Smooth muscle cell (in vitro differentiated cells): ENCODE data around the gene ARF4. TPM values are rescaled to one million over a fixed set of nuclear protein-coding genes. Genes with fewer than 3 reads are reported as not detected.

Experiments used
- DNase-seq: peaks from one replicate; lab custom pipeline; 2025; ENCODE audit not compliant: unreplicated experiment; lab: John Stamatoyannopoulos, UW
- H2AFZ ChIP-seq: fragments of 200-600 bp; sonication (generic); 2 replicates; pipeline ENCODE4 v1.6.0; 2016; ENCODE audit warnings: antibody characterized with exemption, low read depth, mild to moderate bottlenecking
- H3F3A ChIP-seq: fragments of 200-600 bp; sonication (generic); 2 replicates; pipeline ENCODE4 v1.6.0; 2017; ENCODE audit warnings: antibody characterized with exemption, low read depth
- H3K27ac ChIP-seq: fragments of 200-600 bp; sonication (generic); 2 replicates; pipeline ENCODE4 v1.5.1; 2016; ENCODE audit warnings: low read depth, mild to moderate bottlenecking
- H3K27me3 ChIP-seq: fragments of 200-600 bp; sonication (generic); 2 replicates; pipeline ENCODE4 v1.6.1; 2016; ENCODE audit warnings: low read depth, mild to moderate bottlenecking
- H3K36me3 ChIP-seq: fragments of 200-600 bp; sonication (generic); 2 replicates; pipeline ENCODE4 v1.5.1; 2016; ENCODE audit warnings: low read depth
- H3K4me1 ChIP-seq: fragments of 200-600 bp; sonication (generic); 2 replicates; pipeline ENCODE4 v1.5.1; 2016; ENCODE audit warnings: low read depth
- H3K4me2 ChIP-seq: fragments of 200-600 bp; sonication (generic); 2 replicates; pipeline ENCODE4 v1.6.0; 2016; ENCODE audit warnings: mild to moderate bottlenecking
- H3K4me3 ChIP-seq: fragments of 200-600 bp; sonication (generic); 2 replicates; pipeline ENCODE4 v1.5.1; 2016; ENCODE audit warnings: mild to moderate bottlenecking
- H3K79me2 ChIP-seq: fragments of 200-600 bp; sonication (generic); 2 replicates; pipeline ENCODE4 v1.6.0; 2016; ENCODE audit warnings: low read depth, mild to moderate bottlenecking
- H3K9ac ChIP-seq: fragments of 200-600 bp; sonication (generic); 2 replicates; pipeline ENCODE4 v1.6.0; 2016; ENCODE audit warnings: low read depth
- H3K9me3 ChIP-seq: fragments of 200-600 bp; sonication (generic); replicated peaks from 2 replicates; pipeline ENCODE4 v1.5.1; 2016; ENCODE audit warnings: low read depth
- H4K20me1 ChIP-seq: fragments of 200-600 bp; sonication (generic); 2 replicates; pipeline ENCODE4 v1.6.0; 2016; ENCODE audit warnings: low read depth
- WGBS: methylation state at CpG from one replicate; pipeline ENCODE4 v1.1.7; 2016; ENCODE audit warnings: low lambda C conversion rate; 5-methylcytosine and 5-hydroxymethylcytosine counted together
- polyA plus RNA-seq: library from polyadenylated mRNA; unstranded; fragments of >200 nt; fragmentation: Nextera tagmentation; extraction: Ambion mirVana; gene quantifications from 2 replicates; pipeline ENCODE4 v1.2.1, GENCODE V29; 2016
- total RNA-seq: library from RNA; depleted of rRNA; stranded (reverse); fragments of >200 nt; gene quantifications from 2 replicates; pipeline ENCODE4 v1.2.3, GENCODE V29; 2014
- TF ChIP-seq, protein P1 (sequence below): fragments of 200-600 bp; sonication (generic); IDR thresholded peaks from 2 replicates; pipeline ENCODE4 v1.5.1; 2017; ENCODE audit warnings: borderline replicate concordance, mild to moderate bottlenecking, antibody characterized with exemption; ENCODE audit not compliant: insufficient read depth, poor library complexity, severe bottlenecking

The ARF4 gene
- total and polyA plus RNA-seq, 2 experiments from 2014 or later: 688 TPM

- peaks cover 20% of the 10 kb centered on the region for H3F3A ChIP-seq
- H3K4me2 ChIP-seq: peak overlapping the region; percentile 31
- peak overlapping the region; percentile 15 for H3K4me3 ChIP-seq
- no peaks in the 10 kb centered on the region for H3K27me3 ChIP-seq
- 89% methylated on average over 2 of the region's 2 CpGs for WGBS
- peaks cover 100% of the 10 kb centered on the region for H3K79me2 ChIP-seq
- H2AFZ ChIP-seq: no peak overlapping the region
- TF ChIP-seq, protein P1, sequence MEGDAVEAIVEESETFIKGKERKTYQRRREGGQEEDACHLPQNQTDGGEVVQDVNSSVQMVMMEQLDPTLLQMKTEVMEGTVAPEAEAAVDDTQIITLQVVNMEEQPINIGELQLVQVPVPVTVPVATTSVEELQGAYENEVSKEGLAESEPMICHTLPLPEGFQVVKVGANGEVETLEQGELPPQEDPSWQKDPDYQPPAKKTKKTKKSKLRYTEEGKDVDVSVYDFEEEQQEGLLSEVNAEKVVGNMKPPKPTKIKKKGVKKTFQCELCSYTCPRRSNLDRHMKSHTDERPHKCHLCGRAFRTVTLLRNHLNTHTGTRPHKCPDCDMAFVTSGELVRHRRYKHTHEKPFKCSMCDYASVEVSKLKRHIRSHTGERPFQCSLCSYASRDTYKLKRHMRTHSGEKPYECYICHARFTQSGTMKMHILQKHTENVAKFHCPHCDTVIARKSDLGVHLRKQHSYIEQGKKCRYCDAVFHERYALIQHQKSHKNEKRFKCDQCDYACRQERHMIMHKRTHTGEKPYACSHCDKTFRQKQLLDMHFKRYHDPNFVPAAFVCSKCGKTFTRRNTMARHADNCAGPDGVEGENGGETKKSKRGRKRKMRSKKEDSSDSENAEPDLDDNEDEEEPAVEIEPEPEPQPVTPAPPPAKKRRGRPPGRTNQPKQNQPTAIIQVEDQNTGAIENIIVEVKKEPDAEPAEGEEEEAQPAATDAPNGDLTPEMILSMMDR: no peak
- H3K36me3 ChIP-seq: peaks cover 5% of the 10 kb centered on the region
- H3K9ac ChIP-seq: no peak overlapping the region
- H4K20me1 ChIP-seq: peaks cover 100% of the 10 kb centered on the region
- H3K27ac ChIP-seq: peak overlapping the region; percentile 49
- DNase-seq: no peak
- H3K9me3 ChIP-seq: no peaks in the 10 kb centered on the region
- H3K4me1 ChIP-seq: no peaks in the 10 kb centered on the region
These were observed 9.2 kb downstream of the ARF4 start for GRCh38 chr3:57587905-57588304.

- peaks cover 100% of the 10 kb centered on the region for H3K79me2 ChIP-seq
- H3K4me1 ChIP-seq: no peaks in the 10 kb centered on the region
- TF ChIP-seq, protein P1: no peak
- no peaks in the 10 kb centered on the region for H3K9me3 ChIP-seq
- H3K36me3 ChIP-seq: peaks cover 9% of the 10 kb centered on the region
- no peak overlapping the region for H3K9ac ChIP-seq
- peaks cover 100% of the 10 kb centered on the region for H4K20me1 ChIP-seq
- 81% methylated on average over 6 of the region's 6 CpGs for WGBS
- H2AFZ ChIP-seq: no peak overlapping the region
- H3F3A ChIP-seq: peaks cover 24% of the 10 kb centered on the region
- no peak overlapping the region for H3K4me2 ChIP-seq
- DNase-seq: no peak
- peak overlapping the region; percentile 13 for H3K27ac ChIP-seq
- H3K27me3 ChIP-seq: no peaks in the 10 kb centered on the region
- H3K4me3 ChIP-seq: no peak overlapping the region
These were observed 10.4 kb downstream of the ARF4 start for GRCh38 chr3:57586778-57587177.

DNA sequence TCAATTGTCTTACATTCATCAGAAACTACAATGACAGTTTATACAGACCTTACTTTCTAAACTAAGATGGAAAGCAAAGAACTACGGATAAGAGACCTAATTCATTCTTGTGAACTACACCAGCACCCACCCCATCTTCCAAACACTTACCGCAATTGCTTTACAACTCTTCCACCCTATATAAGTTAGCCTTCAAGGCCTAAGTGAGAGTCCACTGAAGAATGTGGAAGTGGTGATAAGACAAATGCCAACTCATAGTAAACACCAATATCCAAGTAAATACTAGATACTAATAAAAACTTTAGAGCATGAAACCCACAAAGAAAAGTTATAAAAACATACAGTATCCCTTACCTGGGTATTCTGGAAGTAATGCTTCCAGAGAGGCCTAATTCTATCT, 13.6 kb downstream of the ARF4 start:
- Histone ChIP-seq H3K4me2 (no peak overlapping the region), H2AFZ (no peak overlapping the region), H3K9ac (no peak overlapping the region), H3K36me3 (peaks cover 30% of the 10 kb centered on the region), H3K79me2 (peaks cover 100% of the 10 kb centered on the region), H4K20me1 (peaks cover 100% of the 10 kb centered on the region), H3K4me1 (no peaks in the 10 kb centered on the region), H3K27me3 (no peaks in the 10 kb centered on the region), H3K4me3 (no peak overlapping the region), H3K27ac (peak overlapping the region; percentile 63), H3F3A (peaks cover 32% of the 10 kb centered on the region), H3K9me3 (no peaks in the 10 kb centered on the region)
- TF ChIP-seq, protein P1: no peak
- no peak for DNase-seq
- WGBS: 95% methylated on average over 2 of the region's 2 CpGs

- Histone ChIP-seq H3K27ac (peak overlapping the region; percentile 7), H3K4me3 (no peak overlapping the region), H3K36me3 (peaks cover 33% of the 10 kb centered on the region), H3F3A (peaks cover 35% of the 10 kb centered on the region), H3K27me3 (no peaks in the 10 kb centered on the region), H2AFZ (no peak overlapping the region), H4K20me1 (peaks cover 100% of the 10 kb centered on the region), H3K9me3 (no peaks in the 10 kb centered on the region), H3K4me1 (no peaks in the 10 kb centered on the region), H3K9ac (no peak overlapping the region), H3K79me2 (peaks cover 100% of the 10 kb centered on the region), H3K4me2 (no peak overlapping the region)
- TF ChIP-seq, protein P1: no peak
- DNase-seq: no peak
- 96% methylated on average over 7 of the region's 7 CpGs for WGBS
These were observed 14.5 kb downstream of the ARF4 start for GRCh38 chr3:57582474-57583168.
